Tibial nerve (tissue), 4 donors: ENCODE measurements around the gene HOMER2. TPM values are rescaled to one million over a fixed set of nuclear protein-coding genes. Genes with fewer than 3 reads are reported as not detected.

Experiments used
- DNase-seq, 2 donors: peaks; one replicate each; pipeline ENCODE4 v3.0.0-alpha.2; 2019; ENCODE audit warnings: low spot score in 2 of 2
- H3K27ac ChIP-seq, 4 donors: fragments of 200-600 bp; sonication (generic) in 3 of 4; one replicate each; pipeline ENCODE4 v1.5.1; 2017 to 2019; ENCODE audit warnings: mild to moderate bottlenecking in 1 of 4
- H3K27me3 ChIP-seq, 2 donors: fragments of 200-600 bp; sonication (generic) in 1 of 2; one replicate each; pipeline versions ENCODE4 v1.5.1 to v1.6.0; 2017 to 2019
- H3K36me3 ChIP-seq, 3 donors: fragments of 200-600 bp; sonication (generic); one replicate each; pipeline ENCODE4 v1.5.1; 2018 to 2019
- H3K4me1 ChIP-seq, 4 donors: fragments of 200-600 bp; sonication (generic) in 3 of 4; one replicate each; pipeline ENCODE4 v1.5.1; 2017 to 2019
- H3K4me3 ChIP-seq, 4 donors: fragments of 200-600 bp; sonication (generic) in 3 of 4; one replicate each; pipeline ENCODE4 v1.5.1; 2017 to 2019; ENCODE audit warnings: mild to moderate bottlenecking in 1 of 4, moderate library complexity in 1 of 4
- H3K9me3 ChIP-seq, 4 donors: fragments of 200-600 bp; sonication (generic) in 3 of 4; one replicate each; pipeline ENCODE4 v1.5.1; 2017 to 2019
- EP300 ChIP-seq, 2 donors: sonication (generic); formaldehyde crosslinking; IDR thresholded peaks; one replicate each; pipeline ENCODE4 v1.6.1; 2017; ENCODE audit warnings: antibody characterized with exemption in 2 of 2, mild to moderate bottlenecking in 1 of 2
- POLR2A ChIP-seq, 2 donors: fragments of 450-650 bp; IDR thresholded peaks; one replicate each; pipeline ENCODE4 v1.6.1; 2017; ENCODE audit warnings: antibody characterized with exemption in 2 of 2, mild to moderate bottlenecking in 2 of 2, moderate library complexity in 2 of 2
- WGBS, 2 donors: methylation state at CpG; one replicate each; pipeline ENCODE4 v1.1.5; 2018; 5-methylcytosine and 5-hydroxymethylcytosine counted together
- total RNA-seq, 4 donors: library from RNA; depleted of rRNA; stranded (reverse); fragments of >200 nt; gene quantifications; one replicate each; pipeline ENCODE4 v1.1.0, GENCODE V29; 2016
- TF ChIP-seq, protein P1 (sequence below), 5 experiments: fragments of 200-600 bp in 3 of 5; fragments of 450-650 bp in 2 of 5; sonication (generic) in 3 of 5; IDR thresholded peaks; one replicate each; pipeline ENCODE4 v1.5.1; 2016 to 2019; ENCODE audit warnings: antibody characterized with exemption in 5 of 5, mild to moderate bottlenecking in 3 of 5, moderate library complexity in 2 of 5

The HOMER2 gene
- total RNA-seq, 4 donors from 2014 or later, result 25.5 to 950 (median 39.0) TPM

DNA sequence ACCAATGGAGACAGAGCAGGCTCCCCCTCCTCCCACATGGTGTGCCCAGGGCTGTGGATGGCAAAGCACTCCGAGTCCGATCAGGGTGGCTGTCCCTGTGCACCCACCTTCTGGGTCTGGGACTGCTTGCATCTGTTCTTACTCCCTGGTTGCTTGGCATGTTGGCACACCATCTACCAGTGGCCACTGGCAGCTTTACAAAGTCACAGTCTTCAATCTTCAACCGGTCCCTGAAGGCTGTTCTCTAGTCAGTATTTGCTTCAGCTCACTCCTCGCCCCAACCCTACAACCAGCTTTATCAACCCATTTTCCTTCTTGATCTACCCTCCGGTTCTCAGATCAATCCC is 14.8 kb downstream of the HOMER2 start:
- no peak overlapping the region for H3K4me3 ChIP-seq
- no peaks in the 10 kb centered on the region for H3K36me3 ChIP-seq
- TF ChIP-seq, protein P1, sequence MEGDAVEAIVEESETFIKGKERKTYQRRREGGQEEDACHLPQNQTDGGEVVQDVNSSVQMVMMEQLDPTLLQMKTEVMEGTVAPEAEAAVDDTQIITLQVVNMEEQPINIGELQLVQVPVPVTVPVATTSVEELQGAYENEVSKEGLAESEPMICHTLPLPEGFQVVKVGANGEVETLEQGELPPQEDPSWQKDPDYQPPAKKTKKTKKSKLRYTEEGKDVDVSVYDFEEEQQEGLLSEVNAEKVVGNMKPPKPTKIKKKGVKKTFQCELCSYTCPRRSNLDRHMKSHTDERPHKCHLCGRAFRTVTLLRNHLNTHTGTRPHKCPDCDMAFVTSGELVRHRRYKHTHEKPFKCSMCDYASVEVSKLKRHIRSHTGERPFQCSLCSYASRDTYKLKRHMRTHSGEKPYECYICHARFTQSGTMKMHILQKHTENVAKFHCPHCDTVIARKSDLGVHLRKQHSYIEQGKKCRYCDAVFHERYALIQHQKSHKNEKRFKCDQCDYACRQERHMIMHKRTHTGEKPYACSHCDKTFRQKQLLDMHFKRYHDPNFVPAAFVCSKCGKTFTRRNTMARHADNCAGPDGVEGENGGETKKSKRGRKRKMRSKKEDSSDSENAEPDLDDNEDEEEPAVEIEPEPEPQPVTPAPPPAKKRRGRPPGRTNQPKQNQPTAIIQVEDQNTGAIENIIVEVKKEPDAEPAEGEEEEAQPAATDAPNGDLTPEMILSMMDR (IDR thresholded peaks at IDR 0.05), result no peak
- no peak for TF ChIP-seq POLR2A (IDR thresholded peaks at IDR 0.05)
- TF ChIP-seq EP300 (IDR thresholded peaks at IDR 0.05), result no peak
- no peaks in the 10 kb centered on the region for H3K9me3 ChIP-seq
- 77 to 86% methylated on average over 5 of the region's 5 CpGs for WGBS, 2 donors
- H3K27me3 ChIP-seq, result no peaks in the 10 kb centered on the region
- no peak overlapping the region for H3K27ac ChIP-seq
- H3K4me1 ChIP-seq, result no peaks in the 10 kb centered on the region
- DNase-seq, result no peak

DNA sequence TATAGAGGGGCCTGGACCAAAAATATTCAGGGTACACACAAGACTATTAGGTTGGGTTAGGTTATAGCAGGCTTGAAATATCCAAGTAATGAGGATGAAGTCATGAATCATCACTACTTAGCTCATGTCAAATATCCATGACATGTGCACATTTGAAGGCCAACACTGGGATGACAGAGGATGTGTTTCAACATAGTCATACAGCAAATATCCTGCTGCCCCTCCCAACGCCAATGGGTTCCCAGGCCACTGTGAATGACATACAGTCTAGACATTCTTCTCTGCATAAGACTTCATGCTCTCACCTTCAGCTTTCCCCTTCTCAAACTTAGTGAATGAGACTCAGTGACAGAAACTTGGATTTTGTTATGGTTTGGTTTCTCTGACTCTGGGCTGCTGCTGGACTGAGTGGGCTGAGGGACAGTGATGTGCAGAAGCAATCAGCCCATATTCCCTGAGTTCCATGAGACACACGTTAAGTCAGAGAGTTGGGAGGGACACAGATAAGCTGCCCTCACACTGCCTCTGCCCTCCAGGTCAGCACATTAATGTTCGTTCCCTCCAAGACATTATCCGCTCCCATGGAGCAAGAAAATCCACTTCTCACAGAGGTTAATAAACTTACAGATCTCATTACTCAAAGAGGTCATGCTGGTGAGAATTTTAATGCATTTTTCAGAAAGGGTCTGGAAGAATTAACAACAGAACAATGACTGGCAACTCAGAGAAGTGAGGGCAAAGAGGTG is 15.4 kb downstream of the HOMER2 start:
- DNase-seq, result no peak
- Histone ChIP-seq H3K9me3 (no peaks in the 10 kb centered on the region), H3K4me3 (no peak overlapping the region), H3K27me3 (no peaks in the 10 kb centered on the region), H3K36me3 (no peaks in the 10 kb centered on the region), H3K4me1 (no peaks in the 10 kb centered on the region), H3K27ac (no peak overlapping the region)
- WGBS, 2 donors, result 47 to 49% methylated on average over 4 of the region's 4 CpGs
- TF ChIP-seq POLR2A (IDR thresholded peaks at IDR 0.05), result no peak
- TF ChIP-seq, protein P1 (IDR thresholded peaks at IDR 0.05), result no peak
- TF ChIP-seq EP300 (IDR thresholded peaks at IDR 0.05), result no peak

DNA sequence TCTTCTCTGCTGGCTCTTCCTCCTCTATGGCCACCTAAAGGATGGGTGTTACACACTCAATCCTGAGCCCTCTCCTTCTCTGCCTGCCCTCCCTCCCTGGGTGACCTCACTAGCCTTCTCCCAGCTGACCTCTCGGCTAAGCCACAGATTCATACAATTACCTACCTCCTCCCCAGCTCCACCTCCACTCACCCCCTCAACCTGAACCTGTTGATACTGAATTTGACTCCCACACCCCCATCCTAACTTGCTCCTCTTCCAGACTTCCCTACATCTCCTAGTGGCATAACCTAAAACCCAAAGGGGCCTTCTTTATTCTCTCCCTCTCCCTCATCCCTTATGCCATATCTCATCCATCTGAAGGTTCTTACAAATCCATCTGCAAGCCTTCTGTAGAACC is 17.1 kb downstream of the HOMER2 start:
- DNase-seq, result no peak
- 65 to 79% methylated on average over 1 of the region's 1 CpG for WGBS, 2 donors
- H3K36me3 ChIP-seq, result no peaks in the 10 kb centered on the region
- TF ChIP-seq POLR2A (IDR thresholded peaks at IDR 0.05) (no peak), EP300 (IDR thresholded peaks at IDR 0.05) (no peak)
- no peaks in the 10 kb centered on the region for H3K27me3 ChIP-seq
- H3K9me3 ChIP-seq, result no peaks in the 10 kb centered on the region
- no peaks in the 10 kb centered on the region for H3K4me1 ChIP-seq
- H3K27ac ChIP-seq, result no peak overlapping the region
- H3K4me3 ChIP-seq, result no peak overlapping the region

DNA sequence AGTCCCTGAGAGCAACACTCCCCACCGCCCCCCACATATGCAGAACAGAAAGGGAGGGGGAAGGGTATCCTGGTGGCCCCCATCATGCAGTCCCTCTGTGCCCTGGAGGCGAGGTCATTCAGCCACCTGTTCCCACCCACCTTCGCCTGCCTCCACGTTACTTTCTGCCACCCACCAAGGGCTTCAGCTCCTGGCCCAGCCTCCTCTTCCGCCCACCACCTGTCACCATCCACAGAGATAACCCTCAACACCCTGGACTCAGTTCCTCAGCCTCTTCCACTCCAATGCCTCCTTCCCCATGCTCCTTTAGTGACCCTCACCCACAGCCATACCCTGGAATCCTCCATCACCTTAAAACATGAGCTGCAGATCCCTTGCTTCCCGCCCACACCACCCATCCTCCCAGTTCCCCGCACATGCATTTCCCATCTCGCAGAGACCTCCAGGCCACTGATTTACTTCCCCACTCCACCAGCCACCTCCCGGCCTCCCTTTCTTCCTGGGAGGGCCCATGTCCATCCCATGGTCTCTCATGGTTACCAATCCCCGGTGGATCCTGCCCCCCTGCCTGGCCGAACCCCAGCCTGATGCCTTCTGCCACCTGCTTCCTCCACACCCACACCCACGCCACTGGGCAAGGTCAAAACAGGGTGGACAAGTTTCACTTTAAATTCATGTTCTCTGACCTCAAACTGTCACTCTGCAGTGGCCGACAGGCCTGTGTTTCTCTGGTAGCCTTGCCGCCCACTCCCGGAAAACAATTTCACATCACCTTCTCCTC is 18.2 kb downstream of the HOMER2 start:
- 73 to 74% methylated on average over 15 of the region's 15 CpGs for WGBS, 2 donors
- no peak for DNase-seq
- H3K4me3 ChIP-seq, result no peak overlapping the region

DNA sequence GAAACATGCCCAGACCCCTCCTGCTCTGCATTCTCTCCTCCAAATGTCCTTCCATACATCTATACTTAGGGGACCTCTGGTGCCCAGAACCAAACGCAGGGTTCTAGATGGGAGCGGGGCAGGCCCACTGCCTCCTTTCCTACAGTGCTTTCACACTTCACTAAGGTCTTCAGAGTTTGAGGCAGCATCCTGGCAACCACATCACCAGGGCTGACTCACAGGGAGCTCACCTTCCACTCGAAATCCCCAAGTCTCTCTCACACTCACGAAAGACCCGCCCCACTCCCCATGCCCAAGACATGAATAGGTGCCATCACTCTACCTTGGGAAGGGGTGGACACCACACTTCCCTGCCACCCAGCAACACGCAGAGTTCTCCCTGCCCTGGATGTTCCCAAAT is 18.9 kb downstream of the HOMER2 start:
- no peaks in the 10 kb centered on the region for H3K9me3 ChIP-seq
- no peak overlapping the region for H3K4me3 ChIP-seq
- no peaks in the 10 kb centered on the region for H3K27me3 ChIP-seq
- WGBS, 2 donors, result 82 to 90% methylated on average over 6 of the region's 6 CpGs
- no peak for DNase-seq
- no peaks in the 10 kb centered on the region for H3K4me1 ChIP-seq
- H3K36me3 ChIP-seq, result no peaks in the 10 kb centered on the region
- TF ChIP-seq POLR2A (IDR thresholded peaks at IDR 0.05) (no peak), EP300 (IDR thresholded peaks at IDR 0.05) (no peak)
- TF ChIP-seq, protein P1 (IDR thresholded peaks at IDR 0.05), result no peak
- no peak overlapping the region for H3K27ac ChIP-seq

More for the DNA sequence above, 18.2 kb downstream of the HOMER2 start:
- H3K27me3 ChIP-seq, result no peaks in the 10 kb centered on the region
- no peaks in the 10 kb centered on the region for H3K36me3 ChIP-seq
- no peak overlapping the region for H3K27ac ChIP-seq
- H3K9me3 ChIP-seq, result no peaks in the 10 kb centered on the region
- no peak for TF ChIP-seq EP300 (IDR thresholded peaks at IDR 0.05)
- TF ChIP-seq, protein P1 (IDR thresholded peaks at IDR 0.05), result no peak
- no peak for TF ChIP-seq POLR2A (IDR thresholded peaks at IDR 0.05)
- H3K4me1 ChIP-seq, result no peaks in the 10 kb centered on the region
